ENCODE results near the gene MX1.

Gene MX1

GRCh38 chr21:41435706-41436105 is 9.7 kb downstream of the MX1 start:
- DNase-seq: no peak

- no peak for DNase-seq
Measured at GRCh38 chr21:41437729-41438128, 11.7 kb downstream of the MX1 start.

GRCh38 chr21:41438425-41439113 is 12.5 kb downstream of the MX1 start:
- no peak for DNase-seq

GRCh38 chr21:41439248-41439647 is 13.2 kb downstream of the MX1 start:
- no peak for DNase-seq

GRCh38 chr21:41441546-41441945 is 15.5 kb downstream of the MX1 start:
- DNase-seq: no peak

- DNase-seq: no peak
Measured at GRCh38 chr21:41442481-41443186, 16.6 kb downstream of the MX1 start.

GRCh38 chr21:41443562-41443961 is 17.5 kb downstream of the MX1 start:
- DNase-seq: no peak

- DNase-seq: no peak
Measured at GRCh38 chr21:41444703-41445464, 18.8 kb downstream of the MX1 start.

- DNase-seq: no peak
Measured at GRCh38 chr21:41445465-41445862, 19.4 kb downstream of the MX1 start.

- DNase-seq: no peak
Measured at GRCh38 chr21:41446586-41446985, 20.5 kb downstream of the MX1 start.

GRCh38 chr21:41447356-41447755 is 21.3 kb downstream of the MX1 start:
- no peak for DNase-seq

GRCh38 chr21:41449613-41450012 is 23.6 kb downstream of the MX1 start:
- no peak for DNase-seq

GRCh38 chr21:41451753-41452676 is 26.0 kb downstream of the MX1 start:
- no peak for DNase-seq

GRCh38 chr21:41453198-41453597 is 27.2 kb downstream of the MX1 start:
- no peak for DNase-seq

- no peak for DNase-seq
Measured at GRCh38 chr21:41453761-41454160, 27.7 kb downstream of the MX1 start.

- no peak for DNase-seq
Measured at GRCh38 chr21:41458121-41458520, 32.1 kb downstream of the MX1 start.

- no peak for DNase-seq
Measured at GRCh38 chr21:41458559-41458958, 32.5 kb downstream of the MX1 start.

GRCh38 chr21:41459884-41460534 is 34.0 kb downstream of the MX1 start:
- no peak for DNase-seq

GRCh38 chr21:41460578-41461527 is 34.8 kb downstream of the MX1 start:
- DNase-seq: peak; percentile 59

- DNase-seq: no peak
Measured at GRCh38 chr21:41465176-41465781, 39.2 kb downstream of the MX1 start.
